Gastroesophageal sphincter (tissue), 3 donors: ENCODE results near the gene RBP3.

ENCODE experiments used
- CTCF ChIP-seq, 4 experiments: fragments of 200-600 bp in 2 of 4; fragments of 450-650 bp in 2 of 4; sonication (generic) in 1 of 4; IDR thresholded peaks; one replicate each; pipeline ENCODE4 v1.5.1; 2017 to 2019; ENCODE audit warnings: antibody characterized with exemption in 4 of 4, mild to moderate bottlenecking in 2 of 4, moderate library complexity in 2 of 4
- POLR2A ChIP-seq, 2 donors: fragments of 450-650 bp; IDR thresholded peaks; one replicate each; pipeline ENCODE4 v1.6.1; 2017; ENCODE audit warnings: antibody characterized with exemption in 2 of 2, mild to moderate bottlenecking in 2 of 2, moderate library complexity in 1 of 2
- POLR2AphosphoS5 ChIP-seq: sonication (generic); formaldehyde crosslinking; IDR thresholded peaks from one replicate; pipeline ENCODE4 v1.6.1; 2017; ENCODE audit warnings: antibody characterized with exemption

- no peak for TF ChIP-seq POLR2AphosphoS5
- no peak for TF ChIP-seq CTCF (IDR thresholded peaks at IDR 0.05)
- TF ChIP-seq POLR2A (IDR thresholded peaks at IDR 0.05) = no peak
Measured at GRCh38 chr10:47337310-47337709, 10.9 kb upstream of the RBP3 start.
